GM12878 (cell line): ENCODE measurements around the gene RCAN2. TPM values are rescaled to one million over a fixed set of nuclear protein-coding genes. Genes with fewer than 3 reads are reported as not detected.

ENCODE experiments used
- ATAC-seq: fragments of 200-7000 bp; cut with Tn5 transposase; 3 replicates; pipeline ENCODE4 v1.9.1; 2020; ENCODE audit warnings: mild to moderate bottlenecking, moderate library complexity
- BruUV-seq: library from RNA; stranded (reverse); fragments of 400-500 nt; replicated peaks from 2 replicates; lab custom pipeline; 2021; lab: Mats Ljungman, UMichigan
- CTCF ChIA-PET: fragments of 300-600 bp; sonication (Branson Sonifier 250); formaldehyde crosslinking; extraction: SDS; loops from one replicate; lab custom pipeline; 2021; ENCODE audit warnings: inconsistent platforms; lab: Yijun Ruan, JAX
- POLR2A ChIA-PET: fragments of 350-600 bp; formaldehyde crosslinking; extraction: SDS; loops from one replicate; lab custom pipeline; 2021; ENCODE audit warnings: inconsistent platforms; lab: Charles Lee
- RAD21 ChIA-PET: fragments of 300-600 bp; sonication (Branson Sonifier 250); formaldehyde crosslinking; loops from one replicate; lab custom pipeline; 2023; ENCODE audit warnings: antibody characterized with exemption; ENCODE audit not compliant: unreplicated experiment; lab: Charles Lee
- SMC1A ChIA-PET: fragments of 300-600 bp; sonication (Branson Sonifier 250); formaldehyde crosslinking; loops from one replicate; lab custom pipeline; 2023; ENCODE audit not compliant: unreplicated experiment, uncharacterized antibody; lab: Charles Lee
- DNase-seq: peaks from one replicate; pipeline ENCODE4 v3.0.0-alpha.2; 2011; ENCODE audit warnings: low read depth, low spot score
- FAIRE-seq: peaks from 3 replicates; lab custom pipeline; 2011; peaks lifted over from hg19 to GRCh38; lab: Jason Lieb, UNC
- H2AFZ ChIP-seq: 2 replicates; pipeline ENCODE4 v1.6.0; 2011; ENCODE audit warnings: low read depth, low read length, control low read depth; ENCODE audit not compliant: control insufficient read depth
- H3K27ac ChIP-seq: 2 replicates; pipeline ENCODE4 v1.5.1; 2011; ENCODE audit warnings: control low read depth; ENCODE audit not compliant: control insufficient read depth, insufficient read depth
- H3K27me3 ChIP-seq, 2 experiments: replicated peaks in 1 of 2; 2 replicates each; pipeline versions ENCODE4 v1.6.0 to v1.6.1; 2011; ENCODE audit warnings: low read length in 1 of 2; ENCODE audit not compliant: control insufficient read depth in 2 of 2, insufficient read depth in 2 of 2
- H3K36me3 ChIP-seq, 2 experiments: 2 replicates each; pipeline ENCODE4 v1.5.1; 2011; ENCODE audit warnings: low read length in 1 of 2; ENCODE audit not compliant: control insufficient read depth in 2 of 2, insufficient read depth in 2 of 2
- H3K4me1 ChIP-seq: 2 replicates; pipeline ENCODE4 v1.6.1; 2011; ENCODE audit warnings: mild to moderate bottlenecking, low read length, moderate library complexity, mixed read lengths; ENCODE audit not compliant: control insufficient read depth, insufficient read depth
- H3K4me2 ChIP-seq: 2 replicates; pipeline ENCODE4 v1.6.0; 2011; ENCODE audit warnings: control low read depth; ENCODE audit not compliant: control insufficient read depth, insufficient read depth
- H3K4me3 ChIP-seq: fragments of 200-600 bp; sonication (generic); 2 replicates; pipeline ENCODE4 v1.5.1; 2016
- H3K79me2 ChIP-seq: 2 replicates; pipeline ENCODE4 v1.6.0; 2011; ENCODE audit warnings: low read length; ENCODE audit not compliant: control insufficient read depth, insufficient read depth
- H3K9ac ChIP-seq: 2 replicates; pipeline ENCODE4 v1.8.0; 2011; ENCODE audit warnings: low read length, control low read depth, mixed read lengths; ENCODE audit not compliant: control insufficient read depth, insufficient read depth
- H3K9me3 ChIP-seq: replicated peaks from 3 replicates; pipeline ENCODE4 v1.5.1; 2011; ENCODE audit warnings: mild to moderate bottlenecking, low read length; ENCODE audit not compliant: control insufficient read depth, insufficient read depth
- H4K20me1 ChIP-seq: 2 replicates; pipeline ENCODE4 v1.6.0; 2011; ENCODE audit not compliant: control insufficient read depth, insufficient read depth
- EZH2 ChIP-seq: IDR thresholded peaks from 2 replicates; pipeline ENCODE4 v1.6.1; 2012; ENCODE audit warnings: low read depth, mild to moderate bottlenecking, control low read depth, inconsistent platforms, low read length, borderline replicate concordance; ENCODE audit not compliant: control insufficient read depth
- HDAC2 ChIP-seq: fragments of 200-600 bp; sonication (generic); IDR thresholded peaks from 2 replicates; pipeline ENCODE4 v1.6.1; 2017
- PKNOX1 ChIP-seq: fragments of 450-650 bp; IDR thresholded peaks from 2 replicates; pipeline ENCODE4 v1.6.1; 2016; ENCODE audit warnings: mild to moderate bottlenecking
- WGBS: methylation state at CpG from one replicate; pipeline ENCODE4 v1.1.6; 2016; ENCODE audit warnings: low lambda C conversion rate; ENCODE audit not compliant: insufficient replicate concordance, insufficient coverage; ENCODE audit errors: missing lambda C conversion rate; 5-methylcytosine and 5-hydroxymethylcytosine counted together
- in situ Hi-C: fragments of 300-500 bp; cut with MboI; formaldehyde crosslinking; loops from 9 replicates; pipeline ENCODE4 v1.14.3; 2018; ENCODE audit warnings: mixed read lengths
- intact Hi-C: fragments of 100-400 bp; cut with micrococcal nuclease; formaldehyde crosslinking; loops from one replicate; pipeline ENCODE4 v1.14.2; 2022; ENCODE audit not compliant: unreplicated experiment
- polyA plus RNA-seq, 11 experiments: library from polyadenylated mRNA; depleted of rRNA in 4 of 11; unstranded in 6 of 11; stranded (reverse) in 5 of 11; fragments of >200 nt; fragmentation: Nextera tagmentation in 4 of 11; fragmentation: Illumina TruSeq in 1 of 11; extraction: Ambion mirVana in 4 of 11; extraction: Trizol in 1 of 11; gene quantifications; 1 replicate in 1 of 11; 2 replicates in 10 of 11; pipeline versions ENCODE4 v1.2.1 to v1.2.3, GENCODE V29; 2011 to 2016; ENCODE audit warnings: inconsistent platforms in 2 of 11, missing spikeins in 2 of 11, low read depth in 1 of 11
- total RNA-seq, 4 experiments: library from RNA; depleted of rRNA in 3 of 4; stranded (reverse); fragments of >200 nt in 3 of 4; fragmentation: Illumina TruSeq in 1 of 4; extraction: Trizol in 1 of 4; gene quantifications; 2 replicates each; pipeline versions ENCODE4 v1.2.1 to v1.2.3, GENCODE V29; 2013 to 2021
- TF ChIP-seq, protein P1 (sequence below): IDR thresholded peaks from 2 replicates; pipeline ENCODE4 v1.6.1; 2011; ENCODE audit warnings: mild to moderate bottlenecking, low read depth, low read length, moderate library complexity; ENCODE audit not compliant: insufficient replicate concordance

Gene RCAN2
- total and polyA plus RNA-seq, 10 of the 15 experiments (the other 5 are each of a cell fraction or from before 2014, with no cell fraction given) = 0.06 TPM; not detected in 9

GRCh38 chr6:46352541-46353268 is 138.5 kb downstream of the RCAN2 start:
- POLR2A ChIA-PET = no interaction called here
- Histone ChIP-seq H3K79me2 (no peaks in the 10 kb centered on the region), H3K36me3 (no peaks in the 10 kb centered on the region), H3K9me3 (no peaks in the 10 kb centered on the region), H3K9ac (no peak overlapping the region), H3K4me2 (no peak overlapping the region), H2AFZ (no peak overlapping the region), H3K27ac (no peak overlapping the region), H4K20me1 (no peaks in the 10 kb centered on the region)
- intact Hi-C loops (no loop called here), in situ Hi-C loops (no loop called here)
- CTCF ChIA-PET = no interaction called here
- DNase-seq (no peak), ATAC-seq (peak; percentile 25; the same call in 1 of the 3 replicates)
- no TSS peak for BruUV-seq
- RAD21 ChIA-PET = no interaction called here
- TF ChIP-seq EZH2 (no peak), PKNOX1 (peak; percentile 85), HDAC2 (no peak)
- TF ChIP-seq, protein P1, sequence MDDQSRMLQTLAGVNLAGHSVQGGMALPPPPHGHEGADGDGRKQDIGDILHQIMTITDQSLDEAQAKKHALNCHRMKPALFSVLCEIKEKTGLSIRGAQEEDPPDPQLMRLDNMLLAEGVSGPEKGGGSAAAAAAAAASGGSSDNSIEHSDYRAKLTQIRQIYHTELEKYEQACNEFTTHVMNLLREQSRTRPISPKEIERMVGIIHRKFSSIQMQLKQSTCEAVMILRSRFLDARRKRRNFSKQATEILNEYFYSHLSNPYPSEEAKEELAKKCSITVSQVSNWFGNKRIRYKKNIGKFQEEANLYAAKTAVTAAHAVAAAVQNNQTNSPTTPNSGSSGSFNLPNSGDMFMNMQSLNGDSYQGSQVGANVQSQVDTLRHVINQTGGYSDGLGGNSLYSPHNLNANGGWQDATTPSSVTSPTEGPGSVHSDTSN = peak; percentile 47
- TF ChIP-seq, all 136 proteins: peak for 2
- SMC1A ChIA-PET = interaction anchor here (0.7 kb wide), 2 partner anchors 15 to 210 kb away, joined by 3 read pairs; no protein-coding TSS in a partner anchor
- Histone ChIP-seq H3K27me3 (no peaks in the 10 kb centered on the region), H3K4me3 (no peak overlapping the region), H3K4me1 (no peaks in the 10 kb centered on the region)
- WGBS = 38% methylated on average over 2 of the region's 2 CpGs
- no peak for FAIRE-seq
